ENCODE results near the gene HORMAD1.

HORMAD1 gene

DNA sequence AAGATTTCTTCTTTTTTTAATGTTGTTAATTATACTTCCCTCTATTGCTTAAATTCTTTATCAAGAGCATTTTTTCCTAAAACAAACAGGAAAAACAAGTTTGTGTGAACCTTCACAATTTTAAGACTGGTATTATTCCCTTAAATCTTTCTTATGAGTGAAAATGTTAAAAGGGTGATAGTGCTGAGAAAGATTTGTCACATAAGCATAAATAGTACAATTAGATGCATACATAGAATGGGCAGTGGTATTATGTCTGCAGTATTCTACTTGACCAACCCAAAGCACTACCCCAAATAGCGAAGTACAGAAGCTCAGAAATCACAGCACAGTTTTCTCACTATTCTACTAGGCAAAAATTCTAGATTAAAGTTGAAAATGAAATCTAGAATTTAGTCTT lies 41.7 kb downstream of the HORMAD1 start:
- no peaks in the 10 kb centered on the region for H3K9me3 ChIP-seq (ENCODE audit: insufficient read depth, low read length, severe bottlenecking)
- H3K9ac ChIP-seq (ENCODE audit: low read depth, low read length) = no peak overlapping the region
- H3K79me2 ChIP-seq (ENCODE audit: insufficient read depth, low read length) = peaks cover 47% of the 10 kb centered on the region
- no peaks in the 10 kb centered on the region for H3K4me1 ChIP-seq (ENCODE audit: insufficient read depth, low read length)
- ATAC-seq (ENCODE audit: insufficient read depth, low read depth) (no peak), DNase-seq (no peak)
- no peaks in the 10 kb centered on the region for H4K20me1 ChIP-seq (ENCODE audit: insufficient read depth, low read length)
- TF ChIP-seq EZH2 (IDR thresholded peaks at IDR 0.05; ENCODE audit: borderline replicate concordance, low read depth, low read length, severe bottlenecking) = no peak
- TF ChIP-seq, protein P1, sequence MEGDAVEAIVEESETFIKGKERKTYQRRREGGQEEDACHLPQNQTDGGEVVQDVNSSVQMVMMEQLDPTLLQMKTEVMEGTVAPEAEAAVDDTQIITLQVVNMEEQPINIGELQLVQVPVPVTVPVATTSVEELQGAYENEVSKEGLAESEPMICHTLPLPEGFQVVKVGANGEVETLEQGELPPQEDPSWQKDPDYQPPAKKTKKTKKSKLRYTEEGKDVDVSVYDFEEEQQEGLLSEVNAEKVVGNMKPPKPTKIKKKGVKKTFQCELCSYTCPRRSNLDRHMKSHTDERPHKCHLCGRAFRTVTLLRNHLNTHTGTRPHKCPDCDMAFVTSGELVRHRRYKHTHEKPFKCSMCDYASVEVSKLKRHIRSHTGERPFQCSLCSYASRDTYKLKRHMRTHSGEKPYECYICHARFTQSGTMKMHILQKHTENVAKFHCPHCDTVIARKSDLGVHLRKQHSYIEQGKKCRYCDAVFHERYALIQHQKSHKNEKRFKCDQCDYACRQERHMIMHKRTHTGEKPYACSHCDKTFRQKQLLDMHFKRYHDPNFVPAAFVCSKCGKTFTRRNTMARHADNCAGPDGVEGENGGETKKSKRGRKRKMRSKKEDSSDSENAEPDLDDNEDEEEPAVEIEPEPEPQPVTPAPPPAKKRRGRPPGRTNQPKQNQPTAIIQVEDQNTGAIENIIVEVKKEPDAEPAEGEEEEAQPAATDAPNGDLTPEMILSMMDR (IDR thresholded peaks at IDR 0.05; ENCODE audit: borderline replicate concordance, extremely low read depth, low read length, poor library complexity, severe bottlenecking) = no peak
- H3K4me3 ChIP-seq (ENCODE audit: low read depth in 1 of 2, low read length in 2 of 2) = no peak overlapping the region
- H2AFZ ChIP-seq (ENCODE audit: low read depth, low read length) = no peak overlapping the region
- no peak overlapping the region for H3K4me2 ChIP-seq (ENCODE audit: insufficient read depth, low read length)
- no peaks in the 10 kb centered on the region for H3K27me3 ChIP-seq (ENCODE audit: insufficient read depth, low read length, poor library complexity)
- H3K36me3 ChIP-seq (ENCODE audit: insufficient read depth, low read length) = peaks cover 27% of the 10 kb centered on the region
- no peak overlapping the region for H3K27ac ChIP-seq (ENCODE audit: low read length)

DNA sequence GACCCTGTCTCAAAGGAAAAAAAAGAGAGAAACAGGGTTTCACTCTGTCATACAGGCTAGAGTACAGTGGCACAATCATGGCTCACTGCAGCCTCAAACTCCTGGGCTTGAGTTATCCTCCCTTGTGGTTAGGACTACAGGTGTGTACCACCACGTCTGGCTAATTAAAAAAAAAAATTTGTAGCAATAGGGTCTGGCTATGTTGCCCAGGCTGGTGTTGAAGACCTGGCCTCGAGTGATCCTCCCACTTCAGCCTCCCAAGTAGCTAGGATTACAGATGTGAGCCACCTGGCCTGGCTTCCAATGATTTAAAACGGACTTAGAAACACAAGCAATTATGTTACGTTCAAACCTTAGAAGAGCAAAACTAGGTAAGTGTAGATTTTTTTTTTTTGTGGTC lies 45.8 kb downstream of the HORMAD1 start:
- Histone ChIP-seq H3K27ac (ENCODE audit: low read length) (no peak overlapping the region), H2AFZ (ENCODE audit: low read depth, low read length) (no peak overlapping the region), H3K4me1 (ENCODE audit: insufficient read depth, low read length) (no peaks in the 10 kb centered on the region), H3K9me3 (ENCODE audit: insufficient read depth, low read length, severe bottlenecking) (no peaks in the 10 kb centered on the region), H4K20me1 (ENCODE audit: insufficient read depth, low read length) (no peaks in the 10 kb centered on the region), H3K36me3 (ENCODE audit: insufficient read depth, low read length) (peaks cover 17% of the 10 kb centered on the region), H3K4me2 (ENCODE audit: insufficient read depth, low read length) (no peak overlapping the region), H3K79me2 (ENCODE audit: insufficient read depth, low read length) (peaks cover 30% of the 10 kb centered on the region), H3K27me3 (ENCODE audit: insufficient read depth, low read length, poor library complexity) (no peaks in the 10 kb centered on the region), H3K9ac (ENCODE audit: low read depth, low read length) (no peak overlapping the region), H3K4me3 (ENCODE audit: low read depth in 1 of 2, low read length in 2 of 2) (no peak overlapping the region)
- ATAC-seq (ENCODE audit: insufficient read depth, low read depth) = no peak
- TF ChIP-seq, protein P1 (IDR thresholded peaks at IDR 0.05; ENCODE audit: borderline replicate concordance, extremely low read depth, low read length, poor library complexity, severe bottlenecking) = no peak
- TF ChIP-seq EZH2 (IDR thresholded peaks at IDR 0.05; ENCODE audit: borderline replicate concordance, low read depth, low read length, severe bottlenecking) = no peak
- DNase-seq = no peak

DNA sequence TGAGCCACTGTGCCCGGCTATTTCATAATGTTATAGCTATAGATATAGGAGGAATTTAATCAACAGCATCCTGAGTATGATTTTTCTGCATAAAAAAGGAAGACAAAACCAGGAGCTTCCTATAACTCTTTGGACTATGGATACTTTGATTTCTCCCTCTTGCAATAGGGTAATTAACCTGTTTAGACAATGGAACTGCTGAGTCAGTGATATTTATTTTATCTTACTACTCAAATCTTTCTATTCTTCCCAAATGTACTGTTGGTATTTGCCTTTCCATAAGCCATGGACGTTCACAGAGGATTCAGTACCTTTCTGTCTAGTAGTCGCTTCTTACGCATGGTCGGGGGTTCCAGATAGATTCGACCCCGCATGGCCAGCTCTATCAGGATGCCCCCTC lies 57.4 kb downstream of the HORMAD1 start:
- TF ChIP-seq, protein P1 (IDR thresholded peaks at IDR 0.05; ENCODE audit: borderline replicate concordance, extremely low read depth, low read length, poor library complexity, severe bottlenecking) = no peak
- no peak for TF ChIP-seq EZH2 (IDR thresholded peaks at IDR 0.05; ENCODE audit: borderline replicate concordance, low read depth, low read length, severe bottlenecking)
- Histone ChIP-seq H3K79me2 (ENCODE audit: insufficient read depth, low read length) (no peaks in the 10 kb centered on the region), H3K36me3 (ENCODE audit: insufficient read depth, low read length) (peaks cover 31% of the 10 kb centered on the region), H4K20me1 (ENCODE audit: insufficient read depth, low read length) (no peaks in the 10 kb centered on the region), H2AFZ (ENCODE audit: low read depth, low read length) (no peak overlapping the region), H3K4me3 (ENCODE audit: low read depth in 1 of 2, low read length in 2 of 2) (no peak overlapping the region), H3K4me2 (ENCODE audit: insufficient read depth, low read length) (no peak overlapping the region), H3K9ac (ENCODE audit: low read depth, low read length) (no peak overlapping the region), H3K27me3 (ENCODE audit: insufficient read depth, low read length, poor library complexity) (no peaks in the 10 kb centered on the region), H3K9me3 (ENCODE audit: insufficient read depth, low read length, severe bottlenecking) (no peaks in the 10 kb centered on the region), H3K4me1 (ENCODE audit: insufficient read depth, low read length) (no peaks in the 10 kb centered on the region), H3K27ac (ENCODE audit: low read length) (no peak overlapping the region)
- DNase-seq = no peak
- no peak for ATAC-seq (ENCODE audit: insufficient read depth, low read depth)

DNA sequence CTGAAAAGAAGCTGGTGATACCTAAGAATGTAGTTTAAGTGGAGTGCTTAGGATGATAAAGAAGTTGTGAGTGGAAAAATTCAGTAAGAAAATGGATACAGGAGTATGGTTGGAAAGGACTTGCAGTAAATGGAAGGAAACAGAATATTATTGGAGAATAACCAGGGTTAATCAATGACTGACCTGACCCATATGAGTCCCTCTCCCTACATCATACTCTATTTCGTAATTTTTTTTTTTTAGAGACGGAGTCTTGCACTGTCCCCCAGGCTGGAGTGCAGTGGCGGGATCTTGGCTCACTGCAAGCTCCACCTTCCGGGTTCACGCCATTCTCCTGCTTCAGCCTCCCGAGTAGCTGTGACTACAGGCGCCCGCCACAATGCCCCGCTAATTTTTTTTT lies 57.9 kb downstream of the HORMAD1 start:
- no peaks in the 10 kb centered on the region for H3K27me3 ChIP-seq (ENCODE audit: insufficient read depth, low read length, poor library complexity)
- peaks cover 35% of the 10 kb centered on the region for H3K36me3 ChIP-seq (ENCODE audit: insufficient read depth, low read length)
- no peaks in the 10 kb centered on the region for H3K79me2 ChIP-seq (ENCODE audit: insufficient read depth, low read length)
- H3K4me3 ChIP-seq (ENCODE audit: low read depth in 1 of 2, low read length in 2 of 2) = no peak overlapping the region
- no peaks in the 10 kb centered on the region for H3K4me1 ChIP-seq (ENCODE audit: insufficient read depth, low read length)
- no peaks in the 10 kb centered on the region for H4K20me1 ChIP-seq (ENCODE audit: insufficient read depth, low read length)
- no peak for TF ChIP-seq EZH2 (IDR thresholded peaks at IDR 0.05; ENCODE audit: borderline replicate concordance, low read depth, low read length, severe bottlenecking)
- TF ChIP-seq, protein P1 (IDR thresholded peaks at IDR 0.05; ENCODE audit: borderline replicate concordance, extremely low read depth, low read length, poor library complexity, severe bottlenecking) = no peak
- H3K27ac ChIP-seq (ENCODE audit: low read length) = no peak overlapping the region
- H3K9ac ChIP-seq (ENCODE audit: low read depth, low read length) = no peak overlapping the region
- DNase-seq (no peak), ATAC-seq (ENCODE audit: insufficient read depth, low read depth) (no peak)
- H3K4me2 ChIP-seq (ENCODE audit: insufficient read depth, low read length) = no peak overlapping the region
- no peaks in the 10 kb centered on the region for H3K9me3 ChIP-seq (ENCODE audit: insufficient read depth, low read length, severe bottlenecking)
- no peak overlapping the region for H2AFZ ChIP-seq (ENCODE audit: low read depth, low read length)
